HCT116 (cell line): ENCODE measurements around the gene SAMD15.

Experiments used
- CEBPB ChIP-seq: IDR thresholded peaks from 2 replicates; pipeline ENCODE4 v1.6.1; 2012; ENCODE audit warnings: low read depth
- EGR1 ChIP-seq: IDR thresholded peaks from 2 replicates; pipeline ENCODE4 v1.6.1; 2012; ENCODE audit warnings: low read depth
- EZH2 ChIP-seq: fragments of 200-600 bp; sonication (generic); IDR thresholded peaks from 2 replicates; pipeline ENCODE4 v1.6.1; 2017; ENCODE audit warnings: antibody characterized with exemption, mixed run types
- JUND ChIP-seq: IDR thresholded peaks from 2 replicates; pipeline ENCODE4 v1.6.1; 2012
- POLR2A ChIP-seq: IDR thresholded peaks from 2 replicates; pipeline ENCODE4 v1.7.0; 2011; ENCODE audit warnings: borderline replicate concordance; ENCODE audit not compliant: insufficient read depth, insufficient read length; ENCODE audit errors: extremely low read depth
- POLR2AphosphoS5 ChIP-seq: IDR thresholded peaks from 2 replicates; pipeline ENCODE4 v1.6.1; 2011; ENCODE audit warnings: mild to moderate bottlenecking, low read depth, low read length, moderate library complexity
- RAD21 ChIP-seq: IDR thresholded peaks from 2 replicates; pipeline ENCODE4 v1.6.1; 2012; ENCODE audit warnings: low read depth, mild to moderate bottlenecking
- SIN3A ChIP-seq: IDR thresholded peaks from 2 replicates; pipeline ENCODE4 v1.6.1; 2012; ENCODE audit warnings: low read depth
- ZFX ChIP-seq: fragments of 450-650 bp; IDR thresholded peaks from 2 replicates; pipeline ENCODE4 v1.6.1; 2017
- ZNF274 ChIP-seq: fragments of 200-500 bp; sonication (Bioruptor generic); IDR thresholded peaks from 2 replicates; pipeline ENCODE4 v1.6.1; 2014; ENCODE audit warnings: mild to moderate bottlenecking, low read depth, low read length, inconsistent platforms
- TF ChIP-seq, protein P1 (sequence below), 3 experiments: fragments of 200-600 bp in 1 of 3; sonication (generic) in 1 of 3; IDR thresholded peaks in 2 of 3; conservative IDR thresholded peaks in 1 of 3; 2 replicates each; pipeline ENCODE4 v1.5.1; 2012 to 2017; ENCODE audit warnings: low read depth in 2 of 3, low read length in 2 of 3, antibody characterized with exemption in 1 of 3, borderline replicate concordance in 1 of 3, control low read depth in 1 of 3, mild to moderate bottlenecking in 1 of 3, mixed read lengths in 1 of 3, mixed run types in 1 of 3, moderate library complexity in 1 of 3; ENCODE audit not compliant: insufficient read depth in 1 of 3
- TF ChIP-seq, protein P2 (sequence below): IDR thresholded peaks from 2 replicates; pipeline ENCODE4 v1.6.1; 2012
- TF ChIP-seq, protein P3 (sequence below): IDR thresholded peaks from 2 replicates; pipeline ENCODE4 v1.6.1; 2012; ENCODE audit warnings: low read depth

- TF ChIP-seq EZH2 = no peak
- TF ChIP-seq, protein P1, sequence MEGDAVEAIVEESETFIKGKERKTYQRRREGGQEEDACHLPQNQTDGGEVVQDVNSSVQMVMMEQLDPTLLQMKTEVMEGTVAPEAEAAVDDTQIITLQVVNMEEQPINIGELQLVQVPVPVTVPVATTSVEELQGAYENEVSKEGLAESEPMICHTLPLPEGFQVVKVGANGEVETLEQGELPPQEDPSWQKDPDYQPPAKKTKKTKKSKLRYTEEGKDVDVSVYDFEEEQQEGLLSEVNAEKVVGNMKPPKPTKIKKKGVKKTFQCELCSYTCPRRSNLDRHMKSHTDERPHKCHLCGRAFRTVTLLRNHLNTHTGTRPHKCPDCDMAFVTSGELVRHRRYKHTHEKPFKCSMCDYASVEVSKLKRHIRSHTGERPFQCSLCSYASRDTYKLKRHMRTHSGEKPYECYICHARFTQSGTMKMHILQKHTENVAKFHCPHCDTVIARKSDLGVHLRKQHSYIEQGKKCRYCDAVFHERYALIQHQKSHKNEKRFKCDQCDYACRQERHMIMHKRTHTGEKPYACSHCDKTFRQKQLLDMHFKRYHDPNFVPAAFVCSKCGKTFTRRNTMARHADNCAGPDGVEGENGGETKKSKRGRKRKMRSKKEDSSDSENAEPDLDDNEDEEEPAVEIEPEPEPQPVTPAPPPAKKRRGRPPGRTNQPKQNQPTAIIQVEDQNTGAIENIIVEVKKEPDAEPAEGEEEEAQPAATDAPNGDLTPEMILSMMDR (IDR thresholded peaks at IDR 0.05 in 2 of 3, conservative IDR thresholded peaks at IDR 0.05 in 1 of 3; ENCODE audit: borderline replicate concordance in 1 of 3, insufficient read depth in 1 of 3, low read depth in 2 of 3, low read length in 2 of 3) = no peak
- no peak for TF ChIP-seq POLR2AphosphoS5
- TF ChIP-seq EGR1 = no peak
- TF ChIP-seq, protein P2, sequence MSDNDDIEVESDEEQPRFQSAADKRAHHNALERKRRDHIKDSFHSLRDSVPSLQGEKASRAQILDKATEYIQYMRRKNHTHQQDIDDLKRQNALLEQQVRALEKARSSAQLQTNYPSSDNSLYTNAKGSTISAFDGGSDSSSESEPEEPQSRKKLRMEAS = no peak
- TF ChIP-seq CEBPB = no peak
- no peak for TF ChIP-seq JUND
- no peak for TF ChIP-seq RAD21
- TF ChIP-seq POLR2A = no peak
- TF ChIP-seq, protein P3, sequence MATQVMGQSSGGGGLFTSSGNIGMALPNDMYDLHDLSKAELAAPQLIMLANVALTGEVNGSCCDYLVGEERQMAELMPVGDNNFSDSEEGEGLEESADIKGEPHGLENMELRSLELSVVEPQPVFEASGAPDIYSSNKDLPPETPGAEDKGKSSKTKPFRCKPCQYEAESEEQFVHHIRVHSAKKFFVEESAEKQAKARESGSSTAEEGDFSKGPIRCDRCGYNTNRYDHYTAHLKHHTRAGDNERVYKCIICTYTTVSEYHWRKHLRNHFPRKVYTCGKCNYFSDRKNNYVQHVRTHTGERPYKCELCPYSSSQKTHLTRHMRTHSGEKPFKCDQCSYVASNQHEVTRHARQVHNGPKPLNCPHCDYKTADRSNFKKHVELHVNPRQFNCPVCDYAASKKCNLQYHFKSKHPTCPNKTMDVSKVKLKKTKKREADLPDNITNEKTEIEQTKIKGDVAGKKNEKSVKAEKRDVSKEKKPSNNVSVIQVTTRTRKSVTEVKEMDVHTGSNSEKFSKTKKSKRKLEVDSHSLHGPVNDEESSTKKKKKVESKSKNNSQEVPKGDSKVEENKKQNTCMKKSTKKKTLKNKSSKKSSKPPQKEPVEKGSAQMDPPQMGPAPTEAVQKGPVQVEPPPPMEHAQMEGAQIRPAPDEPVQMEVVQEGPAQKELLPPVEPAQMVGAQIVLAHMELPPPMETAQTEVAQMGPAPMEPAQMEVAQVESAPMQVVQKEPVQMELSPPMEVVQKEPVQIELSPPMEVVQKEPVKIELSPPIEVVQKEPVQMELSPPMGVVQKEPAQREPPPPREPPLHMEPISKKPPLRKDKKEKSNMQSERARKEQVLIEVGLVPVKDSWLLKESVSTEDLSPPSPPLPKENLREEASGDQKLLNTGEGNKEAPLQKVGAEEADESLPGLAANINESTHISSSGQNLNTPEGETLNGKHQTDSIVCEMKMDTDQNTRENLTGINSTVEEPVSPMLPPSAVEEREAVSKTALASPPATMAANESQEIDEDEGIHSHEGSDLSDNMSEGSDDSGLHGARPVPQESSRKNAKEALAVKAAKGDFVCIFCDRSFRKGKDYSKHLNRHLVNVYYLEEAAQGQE = no peak
- no peak for TF ChIP-seq SIN3A
- TF ChIP-seq ZNF274 = no peak
- TF ChIP-seq ZFX = no peak
Measured at GRCh38 chr14:77377502-77377844, 294 bp downstream of the SAMD15 start.
